NCI-H2196 treated with DMSO at 0.1 percent for 48 hours (cell line): Measurements from ENCODE around the gene TXNRD2.

Source experiments
- DNase-seq: peaks from one replicate; lab custom pipeline; 2025; ENCODE audit not compliant: unreplicated experiment; lab: John Stamatoyannopoulos, UW

Gene TXNRD2

DNA sequence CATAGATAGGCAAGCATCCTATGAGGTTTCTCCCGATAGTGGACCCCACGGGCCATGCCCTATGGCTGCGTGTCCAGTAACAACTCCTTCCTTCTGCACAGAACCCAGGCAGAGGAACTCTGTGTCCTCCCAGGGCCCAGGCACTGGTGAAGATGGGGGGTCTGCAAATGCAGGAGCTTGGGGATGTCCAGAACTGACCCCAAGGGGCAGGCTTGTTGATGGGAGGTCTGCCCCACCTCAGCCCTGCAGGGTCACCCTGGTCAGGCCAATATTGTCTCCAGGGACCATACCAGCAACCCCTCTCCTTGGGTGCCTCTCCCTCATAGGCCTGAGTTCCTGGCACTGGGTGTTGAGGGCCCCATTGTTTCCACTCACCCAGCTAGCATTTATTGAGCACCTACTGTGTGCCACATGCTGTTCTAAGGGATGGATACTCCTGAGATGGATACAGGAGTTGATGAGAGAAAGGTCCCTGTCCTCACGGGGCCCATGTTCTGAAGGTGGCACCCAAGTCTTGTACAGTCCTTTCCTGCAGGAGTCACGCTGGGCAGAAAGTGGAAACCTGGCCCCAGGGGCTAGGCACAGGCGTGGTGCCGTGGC lies 26.3 kb upstream of the TXNRD2 start:
- DNase-seq: no peak

DNA sequence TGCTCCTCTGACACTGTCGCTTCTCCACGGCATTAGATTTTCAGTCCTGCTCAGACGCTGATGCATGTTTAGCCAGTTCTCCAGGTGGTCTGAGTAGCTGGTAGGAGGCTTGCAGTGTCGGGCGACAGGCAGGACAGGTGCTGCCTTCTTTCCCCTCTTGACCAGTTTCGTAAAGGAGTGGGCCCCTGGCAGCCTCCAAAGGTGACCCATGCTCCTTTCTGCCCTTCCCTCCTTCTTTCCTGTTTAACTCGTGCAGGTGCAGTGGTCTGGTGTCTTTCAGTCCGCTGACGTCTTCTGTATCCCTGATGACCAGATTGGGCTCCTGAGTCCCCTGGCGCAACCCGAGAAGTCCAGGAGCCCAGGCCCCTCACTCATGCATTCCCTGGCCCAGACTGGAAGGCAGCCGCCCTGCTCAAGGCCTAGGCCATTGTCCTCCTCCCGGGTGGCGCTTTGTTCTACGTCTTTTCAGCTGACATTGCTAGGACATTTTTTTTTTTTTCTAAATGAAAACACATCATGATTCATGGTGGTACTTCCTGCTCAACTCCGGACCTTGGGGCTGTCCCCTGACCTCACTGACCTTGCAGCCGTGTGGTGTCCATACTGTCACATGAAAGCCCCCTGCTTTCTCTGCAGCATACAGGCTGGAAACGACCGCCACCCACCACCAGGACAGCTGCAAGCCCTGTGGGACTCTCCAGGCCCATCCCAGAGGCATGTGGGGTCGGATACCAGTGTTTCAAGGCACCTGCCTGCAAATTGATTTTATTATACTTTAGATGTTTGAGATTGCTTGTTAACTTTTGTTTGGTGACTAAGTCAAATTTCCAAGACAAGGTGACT lies 25.5 kb upstream of the TXNRD2 start:
- DNase-seq: no peak

DNA sequence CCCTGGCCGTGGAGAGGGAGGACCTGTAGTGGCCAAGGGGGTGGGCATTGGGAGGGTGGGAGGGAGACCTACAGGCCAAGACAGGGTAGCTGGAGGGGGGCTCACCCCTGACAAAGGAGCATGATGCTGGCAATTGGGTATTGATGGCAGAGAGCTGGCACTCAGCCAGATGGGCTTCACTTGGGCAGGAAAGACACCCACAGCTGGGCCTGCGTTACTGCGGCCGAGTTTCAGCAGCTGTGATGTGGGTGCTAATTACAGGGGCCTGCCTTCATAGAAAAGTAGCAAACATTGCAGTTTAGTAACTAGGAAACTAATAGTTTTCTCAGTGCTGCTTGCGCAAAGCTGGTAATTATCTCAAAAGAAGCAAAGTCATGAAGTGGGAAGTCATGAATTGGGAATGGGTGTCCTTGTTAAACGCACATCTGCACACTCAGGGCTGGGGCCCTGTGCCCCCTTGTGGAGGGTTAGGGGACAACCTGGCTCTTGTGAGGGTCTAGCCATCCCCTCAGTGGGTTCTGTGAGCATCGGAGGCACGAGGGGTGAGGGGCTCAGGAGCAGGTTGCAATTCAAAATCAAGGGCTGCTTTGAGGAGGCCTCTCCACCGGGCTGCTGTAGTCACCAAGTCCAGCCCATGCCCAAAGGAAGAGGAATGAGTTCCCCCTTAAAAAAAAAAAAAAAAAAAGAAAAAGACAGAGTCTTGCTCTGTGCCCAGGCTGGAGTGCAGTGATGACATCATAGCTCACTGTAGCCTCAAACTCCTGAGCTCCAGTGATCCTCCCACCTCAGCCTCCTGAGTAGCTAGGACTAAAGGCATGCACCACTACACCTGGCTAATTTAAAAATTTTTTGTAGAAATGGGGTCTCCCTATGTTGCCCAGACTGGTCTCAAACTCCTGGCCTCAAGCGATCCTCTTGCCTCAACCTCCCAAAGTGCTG lies 24.4 kb upstream of the TXNRD2 start:
- no peak for DNase-seq

- DNase-seq: no peak
Observed at GRCh38 chr22:19964701-19965386, 23.2 kb upstream of the TXNRD2 start.

GRCh38 chr22:19963863-19964642 lies 22.4 kb upstream of the TXNRD2 start:
- DNase-seq: no peak

- no peak for DNase-seq
Observed at GRCh38 chr22:19962909-19963806, 21.5 kb upstream of the TXNRD2 start.

- DNase-seq: peak; percentile 61
Observed at GRCh38 chr22:19962246-19962908, 20.8 kb upstream of the TXNRD2 start.

GRCh38 chr22:19961868-19962245 lies 20.2 kb upstream of the TXNRD2 start:
- DNase-seq: no peak

DNA sequence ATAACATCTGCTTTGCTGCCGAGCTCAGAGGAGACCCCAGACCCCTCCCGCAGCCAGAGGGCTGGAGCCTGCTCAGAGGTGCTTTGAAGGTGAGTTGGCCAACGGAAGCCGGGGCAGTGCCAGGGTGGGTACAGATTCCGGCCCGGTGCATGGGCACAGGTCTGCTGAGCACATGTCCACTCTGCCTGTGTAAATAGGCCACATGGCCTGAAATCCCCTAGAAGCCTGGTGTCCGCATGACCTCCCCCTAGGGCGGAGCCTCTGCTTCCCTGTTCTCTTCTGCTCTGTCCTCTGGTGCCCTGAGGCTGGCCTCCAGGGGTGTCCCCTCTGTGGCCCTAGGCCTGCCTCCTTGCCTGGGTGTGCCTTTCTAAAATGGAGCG lies 19.6 kb upstream of the TXNRD2 start:
- DNase-seq: no peak

- no peak for DNase-seq
Observed at GRCh38 chr22:19960491-19961200, 19.0 kb upstream of the TXNRD2 start.

GRCh38 chr22:19959587-19960490 lies 18.2 kb upstream of the TXNRD2 start:
- DNase-seq: no peak

DNA sequence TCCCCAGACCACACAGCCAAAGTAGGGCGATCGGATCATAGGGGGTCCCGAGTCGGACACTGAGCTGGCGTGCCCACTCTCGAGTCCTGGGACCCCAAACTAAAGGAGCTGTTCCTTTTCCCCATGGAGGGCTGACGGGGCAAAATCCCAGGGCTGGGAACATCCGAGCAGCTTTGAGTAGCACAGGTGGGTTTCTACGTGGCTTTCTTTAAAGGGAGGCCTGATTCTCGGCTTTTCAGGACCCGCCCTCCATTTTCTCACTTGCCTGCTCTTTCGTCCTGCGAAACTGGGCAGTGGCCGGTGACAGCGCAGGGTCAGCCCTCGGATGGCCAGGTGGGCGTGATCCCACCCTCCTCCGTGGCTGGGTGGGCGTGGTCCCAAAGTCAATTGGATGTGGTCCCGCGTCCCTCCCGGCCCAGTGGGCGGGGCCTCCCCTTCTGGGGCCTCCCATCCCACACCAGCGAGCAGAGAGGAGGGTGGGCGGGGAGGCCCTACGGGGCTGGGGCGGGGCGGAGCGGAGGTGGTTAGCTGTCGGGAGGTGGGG lies 17.5 kb upstream of the TXNRD2 start:
- no peak for DNase-seq

DNA sequence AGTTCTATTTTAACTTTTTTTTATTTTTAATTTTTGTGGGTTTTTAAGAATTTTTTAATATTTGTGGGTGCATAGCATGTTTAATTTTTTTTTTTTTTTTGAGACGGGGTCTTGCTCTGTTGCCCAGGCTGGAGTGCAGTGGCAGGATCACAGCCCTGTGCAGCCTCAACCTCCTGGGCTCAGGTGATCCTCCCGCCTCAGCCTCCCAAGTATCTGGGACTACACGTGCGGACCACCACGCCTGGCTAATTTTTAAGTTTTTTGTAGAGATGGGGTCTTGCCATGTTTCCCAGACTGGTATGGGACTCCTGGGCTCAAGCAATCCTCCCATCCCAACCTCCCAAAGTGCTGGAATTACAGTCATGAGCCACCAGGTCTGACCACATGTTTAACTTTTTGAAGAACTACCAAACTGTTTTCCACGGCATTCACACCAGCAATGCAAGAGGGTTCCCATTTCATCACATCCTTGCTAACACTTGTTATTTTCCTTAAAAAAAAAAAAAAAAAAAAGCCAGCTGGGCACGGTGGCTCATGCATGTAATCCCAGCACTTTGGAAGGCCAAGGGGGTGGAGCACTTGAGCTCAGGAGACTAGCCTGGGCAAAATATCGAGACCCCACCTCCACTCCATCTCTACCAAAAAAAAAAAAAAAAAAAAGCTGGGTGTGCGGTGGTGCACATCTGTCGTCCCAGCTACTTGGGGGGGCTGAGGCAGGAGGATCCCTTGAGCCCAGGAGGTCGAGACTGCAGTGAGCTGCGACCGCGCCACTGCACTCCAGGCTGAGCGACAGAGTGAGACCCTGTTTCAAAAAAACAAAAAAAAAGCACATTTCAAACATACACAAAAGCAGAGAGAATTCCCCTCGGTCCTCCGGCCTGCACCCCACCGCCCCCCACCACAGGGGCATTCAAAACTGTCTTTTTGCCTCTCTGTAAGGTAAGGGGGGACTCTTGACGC lies 16.7 kb upstream of the TXNRD2 start:
- DNase-seq: no peak

DNA sequence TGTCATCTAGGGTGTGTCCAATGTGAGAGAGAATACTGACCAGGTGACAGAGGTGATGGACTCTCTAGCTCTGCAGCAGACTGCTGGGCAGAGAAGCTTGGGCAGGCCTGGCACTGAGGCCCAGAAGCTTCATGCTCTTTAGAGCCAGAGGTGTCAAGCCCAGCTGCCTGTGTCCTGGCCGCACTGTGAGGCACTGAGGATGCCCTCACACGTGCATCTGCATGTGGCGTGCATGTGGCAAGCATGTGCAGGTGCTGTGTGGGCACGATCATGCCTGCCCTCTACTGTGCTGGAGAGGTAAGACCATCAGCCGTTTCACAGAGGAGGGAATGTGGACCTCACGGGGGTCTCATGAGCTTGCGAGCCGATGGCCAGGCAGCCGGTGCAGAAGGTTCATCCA lies 15.8 kb upstream of the TXNRD2 start:
- no peak for DNase-seq

- no peak for DNase-seq
Observed at GRCh38 chr22:19955241-19956128, 13.9 kb upstream of the TXNRD2 start.
